Activated T-cell treated with anti-CD3 and anti-CD28 coated beads for 1 hour (primary cell): ENCODE measurements around the gene VSIG4.
"Not testable (repeated sequence)": the region's sequence is repeated elsewhere in the genome, so short reads cannot be mapped to it uniquely, and the experiment has no call there.

ENCODE experiments used
- DNase-seq: peaks from one replicate; pipeline ENCODE4 v3.0.0-alpha.2; 2020; ENCODE audit warnings: low read depth

The VSIG4 gene, protein sequence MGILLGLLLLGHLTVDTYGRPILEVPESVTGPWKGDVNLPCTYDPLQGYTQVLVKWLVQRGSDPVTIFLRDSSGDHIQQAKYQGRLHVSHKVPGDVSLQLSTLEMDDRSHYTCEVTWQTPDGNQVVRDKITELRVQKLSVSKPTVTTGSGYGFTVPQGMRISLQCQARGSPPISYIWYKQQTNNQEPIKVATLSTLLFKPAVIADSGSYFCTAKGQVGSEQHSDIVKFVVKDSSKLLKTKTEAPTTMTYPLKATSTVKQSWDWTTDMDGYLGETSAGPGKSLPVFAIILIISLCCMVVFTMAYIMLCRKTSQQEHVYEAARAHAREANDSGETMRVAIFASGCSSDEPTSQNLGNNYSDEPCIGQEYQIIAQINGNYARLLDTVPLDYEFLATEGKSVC

DNA sequence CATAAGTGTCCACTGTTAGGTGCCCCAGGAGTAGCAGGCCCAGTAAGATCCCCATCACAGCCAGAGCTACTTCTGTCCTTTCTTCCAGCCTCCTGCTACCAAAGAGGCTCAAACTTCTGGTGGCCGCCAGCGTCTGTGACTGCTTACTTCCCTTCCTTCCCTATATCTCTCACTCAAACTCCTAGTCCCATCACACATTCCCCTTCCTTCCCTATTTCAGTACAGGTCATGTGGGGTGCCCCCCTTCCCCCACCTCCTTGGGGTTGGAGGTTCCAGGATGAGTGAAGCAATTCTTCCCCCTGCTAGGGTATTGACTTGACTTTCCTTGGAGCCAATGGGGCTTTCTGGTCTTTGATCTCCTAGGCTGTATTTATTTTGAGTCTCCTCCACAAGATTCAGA is at the start of gene VSIG4:
Gene VSIG4 (minus strand): TSS at position 137 of the 400 bp plus-strand sequence. CDS start 82 bp downstream, at position 55.
- no peak for DNase-seq

DNA sequence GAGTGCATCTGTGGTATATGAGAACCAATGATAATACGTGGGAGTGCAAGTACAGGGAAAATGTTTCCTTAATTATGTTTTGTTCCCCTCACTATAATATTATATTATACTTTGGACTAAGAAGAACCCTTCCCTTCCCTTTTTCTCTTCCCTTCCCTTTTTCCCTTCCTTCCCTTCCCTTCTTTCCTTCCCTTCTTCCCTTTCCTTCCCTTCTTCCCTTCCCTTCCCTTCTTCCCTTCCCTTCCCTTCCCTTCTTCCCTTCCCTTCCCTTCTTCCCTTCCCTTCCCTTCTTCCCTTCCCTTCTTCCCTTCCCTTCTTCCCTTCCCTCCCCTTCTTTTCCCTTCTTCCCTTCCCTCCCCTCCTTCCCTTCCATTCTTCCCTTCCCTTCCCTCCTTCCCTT is 36.9 kb upstream of the VSIG4 start:
- DNase-seq: no peak

DNA sequence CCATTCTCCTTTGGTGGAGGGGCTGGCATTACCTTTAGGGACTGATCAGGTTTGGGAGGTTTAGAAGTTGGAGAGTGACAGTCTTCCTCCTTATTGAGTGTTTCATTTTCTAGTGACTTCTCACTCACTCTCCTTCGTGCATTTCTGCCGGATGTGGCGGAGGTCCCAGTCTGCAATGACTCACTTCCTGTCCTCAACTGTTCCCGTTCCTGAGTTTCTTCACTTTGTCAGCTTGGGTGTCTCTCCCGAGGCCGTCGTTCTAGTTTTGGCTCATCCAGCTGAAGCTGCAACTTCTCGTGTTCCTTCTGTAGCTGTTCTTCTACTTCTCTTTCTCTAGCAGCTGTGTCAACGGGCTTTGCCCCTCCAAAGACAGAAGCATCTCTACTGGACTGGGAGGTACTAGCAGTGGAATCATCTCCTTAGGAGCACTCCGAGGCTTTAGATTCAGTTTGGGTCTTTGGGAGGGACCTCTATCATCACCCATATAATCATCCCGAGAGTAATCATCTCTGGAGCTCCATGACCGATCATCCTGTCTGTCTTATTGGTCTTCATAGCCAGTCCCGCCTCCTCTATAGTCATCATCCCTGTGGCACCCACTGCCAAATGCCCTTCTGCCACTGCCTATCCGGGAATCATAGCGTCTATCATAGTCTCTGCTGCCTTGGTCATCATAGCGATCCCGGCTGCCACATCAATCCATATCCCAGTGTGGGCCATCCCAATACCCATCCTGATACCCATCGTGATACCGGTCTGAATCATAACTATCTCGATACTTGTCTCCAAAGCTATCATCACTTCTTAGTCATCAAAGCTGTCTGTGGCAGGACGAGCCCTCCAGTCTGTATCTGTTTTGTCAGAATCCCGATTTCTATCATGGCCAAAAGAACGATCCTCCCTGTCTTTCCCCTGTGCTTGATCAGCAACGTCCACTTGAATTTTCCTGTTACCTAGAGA is 35.3 kb upstream of the VSIG4 start:
- peak; percentile 5 for DNase-seq

DNA sequence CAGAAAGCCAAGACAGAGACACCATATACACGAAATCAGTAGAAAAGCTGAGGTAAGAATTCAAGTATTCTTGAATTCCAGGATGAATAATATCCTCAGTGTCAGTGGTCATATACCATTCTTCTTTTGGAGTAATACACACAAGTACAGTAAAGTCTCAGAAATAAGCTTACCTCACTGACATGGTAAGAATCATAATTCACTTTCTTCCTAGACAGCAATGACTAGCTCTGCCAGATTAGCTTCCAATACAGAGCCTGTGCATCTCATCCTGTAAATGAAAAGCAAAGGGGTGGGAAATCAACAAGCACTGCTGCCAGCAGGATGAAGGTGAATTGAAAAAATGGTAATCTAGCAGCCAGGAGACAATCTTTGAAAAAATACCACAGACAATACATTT is 31.2 kb upstream of the VSIG4 start:
- DNase-seq: no peak

DNA sequence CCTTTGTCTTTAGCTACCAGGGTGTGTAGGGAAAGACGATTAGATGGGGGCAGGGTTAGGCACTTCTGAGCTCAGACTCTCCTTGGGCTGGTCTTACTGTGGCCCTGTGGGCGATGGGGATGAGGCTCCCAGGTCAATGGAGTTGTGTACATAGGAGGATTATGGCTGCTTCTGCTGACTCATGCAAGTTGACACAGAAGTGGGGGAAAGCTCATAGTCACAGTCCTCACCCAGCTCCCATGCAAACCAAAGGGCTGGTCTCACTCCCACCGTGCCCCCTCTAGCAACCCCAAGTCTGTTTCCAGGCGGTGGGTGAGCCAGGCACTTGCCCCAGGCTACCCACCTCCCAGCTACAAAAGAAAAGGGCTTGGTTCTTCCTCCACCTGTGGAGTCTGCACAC is 24.4 kb upstream of the VSIG4 start:
- no peak for DNase-seq

DNA sequence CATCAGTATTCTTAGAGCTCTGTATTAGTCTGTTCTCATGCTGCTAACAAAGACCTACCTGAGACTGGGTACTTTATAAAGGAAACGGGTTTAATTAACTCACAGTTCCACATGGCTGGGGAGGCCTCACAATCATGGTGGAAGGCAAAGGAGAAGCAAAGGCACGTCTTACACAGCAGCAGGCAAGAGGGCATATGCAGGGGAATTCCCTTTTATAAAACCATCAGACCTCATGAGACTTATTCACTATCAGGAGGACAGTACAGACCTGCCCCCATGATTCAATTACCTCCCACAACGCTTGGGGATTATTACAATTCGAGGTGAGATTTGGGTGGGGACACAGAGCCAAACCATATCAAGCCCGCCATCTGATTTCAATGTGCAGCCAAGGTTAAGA is 17.1 kb upstream of the VSIG4 start:
- not testable (repeated sequence) for DNase-seq

DNA sequence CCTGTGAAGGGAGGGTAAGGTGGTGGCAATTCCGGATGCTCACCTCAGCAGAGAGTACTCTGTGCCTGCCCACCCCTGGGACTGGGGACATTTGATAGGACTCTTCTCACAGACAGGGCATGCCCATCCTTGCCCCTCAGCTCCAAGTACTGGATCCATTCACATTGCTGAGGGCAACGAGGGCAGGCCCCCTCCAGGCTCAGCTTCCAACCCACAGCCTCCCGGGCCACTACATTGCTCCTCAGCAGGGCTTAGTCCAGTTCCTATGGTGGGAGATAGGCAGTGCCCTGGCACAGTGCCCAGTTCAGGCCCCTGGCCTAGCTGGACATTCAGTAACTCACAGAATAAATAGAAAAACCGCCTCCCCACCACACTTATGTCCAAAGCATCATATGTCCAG is 15.1 kb upstream of the VSIG4 start:
- no peak for DNase-seq

DNA sequence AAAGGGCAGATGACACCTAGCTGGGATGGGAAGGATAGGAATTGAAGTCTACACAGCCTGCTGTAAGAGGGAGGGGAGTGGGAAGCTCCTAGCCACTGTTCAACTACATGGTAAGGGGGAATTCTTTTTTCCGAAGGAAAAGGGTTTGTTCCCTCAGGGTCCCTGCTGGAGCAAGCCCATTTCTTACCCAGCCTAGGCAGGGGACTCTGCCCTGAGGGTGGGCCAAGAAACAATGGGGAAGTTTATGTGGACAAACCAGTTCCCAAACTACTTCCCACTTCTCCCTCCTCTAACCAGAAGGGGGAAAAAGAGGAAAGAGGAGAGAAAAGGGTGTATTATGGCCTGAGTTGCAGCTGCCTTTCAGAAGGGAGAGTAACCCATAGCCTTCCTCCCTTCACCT is 13.5 kb upstream of the VSIG4 start:
- DNase-seq: no peak

DNA sequence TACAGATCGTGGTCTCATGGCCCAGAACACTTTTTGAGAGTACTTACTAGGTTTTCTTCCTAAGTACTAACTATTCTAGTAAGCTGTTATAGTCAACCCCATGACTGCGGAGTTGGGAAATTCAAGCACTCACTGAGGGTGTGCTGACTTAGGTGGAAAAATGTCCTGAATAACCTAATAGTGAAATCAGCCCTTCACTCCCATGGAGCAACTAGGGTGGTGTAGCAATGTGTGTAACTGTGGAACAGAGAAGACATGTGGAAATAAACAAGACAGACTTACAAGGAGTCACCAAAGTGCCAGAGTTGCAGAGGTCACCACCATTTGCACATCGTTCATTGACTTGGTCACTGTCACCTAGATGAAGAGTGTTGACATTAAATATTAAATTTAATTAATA is 12.1 kb upstream of the VSIG4 start:
- no peak for DNase-seq

DNA sequence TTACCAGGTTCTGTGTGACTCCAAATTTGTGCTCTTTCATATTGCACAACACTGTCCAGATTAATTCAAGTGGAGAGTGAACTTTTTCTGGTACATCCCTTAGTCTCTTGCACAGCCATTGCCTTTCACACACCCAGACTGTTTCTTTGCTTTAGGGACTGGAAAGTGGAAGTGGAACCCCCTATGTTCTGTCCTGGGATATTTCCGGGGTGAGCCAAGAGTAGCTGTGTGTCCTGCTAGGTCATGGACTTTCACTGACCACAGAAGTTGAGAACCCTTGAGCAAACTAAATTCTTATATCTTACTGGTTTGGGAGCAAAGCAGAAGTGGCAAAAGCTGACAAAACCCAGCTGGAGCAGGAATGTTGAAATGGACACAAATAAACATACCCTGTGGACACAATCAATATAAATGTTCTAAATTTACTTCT is 10.3 kb upstream of the VSIG4 start:
- no peak for DNase-seq

DNA sequence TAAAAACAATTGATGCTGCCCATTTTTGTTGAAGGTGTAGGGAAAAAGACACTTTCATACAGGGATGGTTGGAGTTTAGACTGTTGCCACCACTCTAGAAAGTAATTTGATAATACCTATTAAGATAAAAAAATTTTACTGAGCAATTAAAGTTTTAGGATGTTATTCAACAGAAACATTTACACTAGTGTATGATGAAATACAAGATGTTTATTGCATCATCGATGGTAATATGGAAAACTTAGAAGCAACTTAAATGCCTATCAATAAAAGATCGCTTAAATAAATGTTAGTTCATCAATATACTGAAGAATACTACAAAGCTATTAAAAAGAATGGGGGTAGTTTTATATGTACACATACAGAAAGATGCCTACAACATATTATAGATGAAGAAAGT is 9.2 kb upstream of the VSIG4 start:
- DNase-seq: no peak

DNA sequence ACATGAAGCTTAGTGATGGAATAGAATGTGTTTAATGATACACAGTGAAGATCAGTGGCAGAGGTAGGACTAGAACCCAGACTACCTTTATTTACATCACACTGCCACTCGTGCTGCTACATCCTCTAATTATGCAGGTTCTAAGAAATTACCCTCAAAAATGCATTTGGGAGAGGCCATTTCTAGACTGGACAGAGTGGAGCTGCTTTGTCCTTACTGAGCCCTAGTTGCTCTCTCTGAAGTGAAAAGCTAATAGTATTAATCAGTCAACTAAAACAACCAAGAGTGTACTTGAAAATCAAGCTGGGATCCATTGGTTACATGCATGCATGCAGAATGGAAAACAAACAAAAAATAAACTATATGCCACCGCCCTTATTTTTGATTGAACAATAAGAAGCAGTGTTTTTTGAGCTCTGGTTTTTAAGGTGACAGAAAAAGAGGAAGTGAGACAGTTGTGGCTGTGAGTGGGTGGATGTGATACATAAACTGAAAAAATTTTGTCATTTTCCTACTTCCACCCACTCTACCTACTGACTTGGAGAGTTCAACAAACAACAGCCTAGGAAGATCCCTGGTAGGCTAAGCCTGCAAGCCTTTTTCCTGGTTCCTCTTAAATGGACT is 6.8 kb upstream of the VSIG4 start:
- DNase-seq: no peak

DNA sequence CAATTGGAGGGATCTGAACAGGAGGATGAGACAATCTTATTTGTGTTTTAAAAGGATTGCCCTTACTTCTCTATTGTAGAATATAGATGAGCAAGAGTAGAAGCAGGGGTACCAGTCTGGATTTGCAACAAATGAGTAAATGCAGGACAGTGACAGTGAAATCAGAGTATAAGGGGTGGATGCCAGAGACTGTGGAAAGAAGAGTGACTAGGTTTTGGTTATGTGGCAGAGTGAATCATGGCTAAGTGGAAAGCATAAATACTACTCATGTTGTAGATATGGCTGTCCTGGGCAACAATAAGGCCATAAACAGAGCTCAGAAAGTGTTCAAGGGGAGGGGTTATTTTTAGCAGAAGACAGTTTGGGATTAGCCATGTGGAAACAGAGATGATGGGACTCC is 6.0 kb upstream of the VSIG4 start:
- no peak for DNase-seq

DNA sequence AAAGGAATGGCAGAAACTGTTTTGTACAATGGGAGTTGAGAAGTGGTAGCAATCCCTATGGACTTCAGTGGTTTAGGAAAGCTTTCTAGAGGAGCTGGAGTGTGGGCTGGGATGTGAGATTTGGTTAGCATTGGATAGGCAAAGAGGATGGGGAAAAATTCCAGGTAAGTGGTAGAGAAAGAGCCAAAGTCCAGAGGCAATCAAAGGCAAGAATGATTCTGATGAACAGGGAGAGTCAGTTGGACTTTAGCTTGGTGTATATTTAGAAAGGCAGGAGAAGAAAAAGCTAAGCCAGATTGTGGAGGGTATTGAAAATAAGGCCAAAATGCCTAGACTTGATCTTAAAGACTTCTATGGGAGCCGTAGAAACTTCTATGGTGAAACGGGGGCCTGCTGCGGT is 3.7 kb upstream of the VSIG4 start:
- no peak for DNase-seq

DNA sequence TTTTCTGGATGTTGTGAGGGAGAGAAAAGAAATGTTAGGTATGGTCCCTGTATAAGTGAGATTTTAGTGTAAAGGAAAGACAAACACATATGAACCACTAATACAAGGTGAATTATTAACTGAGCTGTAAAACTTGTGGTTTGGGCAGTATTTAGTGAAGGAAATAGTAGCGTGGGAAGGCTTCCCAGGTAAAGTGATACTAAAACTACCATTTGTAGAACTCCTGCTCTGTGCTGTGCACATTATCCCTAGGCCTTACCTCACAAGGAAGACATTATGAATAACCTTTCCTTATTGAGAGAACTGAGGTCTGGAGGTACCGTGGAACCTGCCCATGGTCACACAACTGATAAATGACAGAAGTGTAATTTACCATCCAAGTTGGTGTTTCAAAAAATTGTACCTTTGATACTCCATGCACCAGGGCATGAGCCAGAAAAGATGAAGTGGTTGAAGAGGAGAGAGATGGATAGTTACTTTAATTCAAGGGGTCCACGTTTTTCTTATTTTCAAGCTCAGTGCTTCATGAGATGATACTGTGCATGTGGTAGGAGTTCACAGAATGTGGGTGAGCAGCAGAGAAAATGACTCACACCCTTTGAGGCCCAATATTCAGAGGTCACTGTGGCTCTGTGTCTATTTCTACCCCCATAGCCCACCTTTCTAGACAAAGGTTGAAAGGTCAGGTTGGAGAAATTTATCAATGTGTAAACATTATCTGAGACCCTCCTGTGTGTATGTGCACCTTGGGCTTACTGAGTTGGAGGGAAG is 2.6 kb upstream of the VSIG4 start:
- DNase-seq: no peak

DNA sequence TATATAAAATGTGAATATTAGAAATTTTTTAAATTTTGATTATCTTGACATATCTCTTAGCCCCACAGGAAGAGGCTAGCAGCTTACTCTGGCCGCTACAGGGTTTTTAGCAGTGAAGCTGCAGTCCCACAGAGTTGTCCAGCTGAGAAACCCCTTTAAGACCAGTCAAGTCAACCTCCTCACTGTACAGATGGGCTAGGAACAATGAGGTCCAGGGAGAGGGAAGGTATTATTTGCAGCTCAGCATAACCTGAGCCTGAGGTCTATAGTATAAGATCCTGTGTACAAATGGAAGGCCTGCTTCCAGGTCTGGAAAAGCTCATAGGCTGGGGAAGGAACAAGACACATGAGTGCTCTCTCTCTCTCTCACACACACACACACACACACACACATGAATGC is 1.8 kb downstream of the VSIG4 start:
- DNase-seq: no peak

DNA sequence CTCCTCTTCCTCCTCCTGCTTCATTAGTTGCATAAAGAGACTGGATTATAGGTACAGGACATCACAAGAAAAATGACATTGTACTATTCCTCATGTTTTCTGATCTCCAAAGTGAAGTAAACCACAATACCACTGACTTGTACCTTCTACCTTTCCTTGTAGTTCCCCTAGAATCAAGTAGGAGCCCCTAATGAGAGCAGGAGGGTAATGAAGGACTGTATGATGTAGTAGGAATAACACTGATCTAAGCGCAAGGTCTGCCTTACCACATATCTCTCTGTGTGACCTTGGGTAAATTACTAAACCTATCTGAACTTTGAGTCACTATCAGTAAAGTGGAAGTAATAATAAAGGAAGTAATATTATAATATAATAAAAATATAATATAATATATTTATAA is 3.6 kb downstream of the VSIG4 start:
- no peak for DNase-seq

DNA sequence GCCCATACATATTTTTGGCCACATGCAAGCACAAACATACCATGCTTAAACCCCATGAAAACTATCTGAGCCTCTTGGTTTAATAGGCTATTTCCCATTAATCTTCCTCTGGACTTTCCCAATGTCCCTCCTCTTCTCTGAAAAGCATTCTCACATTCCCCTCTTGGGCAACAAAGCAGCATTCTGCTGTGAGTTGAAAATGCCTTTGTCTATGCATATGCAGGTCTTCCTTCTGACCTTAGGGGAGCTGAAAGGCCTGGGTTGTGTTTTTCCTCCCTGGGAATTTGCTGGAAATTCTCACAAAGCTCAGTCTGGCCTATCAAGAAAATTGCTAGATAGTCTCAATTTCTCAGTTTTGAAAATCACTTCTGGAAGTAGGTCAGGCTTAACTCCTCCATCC is 4.2 kb downstream of the VSIG4 start:
- DNase-seq: no peak

DNA sequence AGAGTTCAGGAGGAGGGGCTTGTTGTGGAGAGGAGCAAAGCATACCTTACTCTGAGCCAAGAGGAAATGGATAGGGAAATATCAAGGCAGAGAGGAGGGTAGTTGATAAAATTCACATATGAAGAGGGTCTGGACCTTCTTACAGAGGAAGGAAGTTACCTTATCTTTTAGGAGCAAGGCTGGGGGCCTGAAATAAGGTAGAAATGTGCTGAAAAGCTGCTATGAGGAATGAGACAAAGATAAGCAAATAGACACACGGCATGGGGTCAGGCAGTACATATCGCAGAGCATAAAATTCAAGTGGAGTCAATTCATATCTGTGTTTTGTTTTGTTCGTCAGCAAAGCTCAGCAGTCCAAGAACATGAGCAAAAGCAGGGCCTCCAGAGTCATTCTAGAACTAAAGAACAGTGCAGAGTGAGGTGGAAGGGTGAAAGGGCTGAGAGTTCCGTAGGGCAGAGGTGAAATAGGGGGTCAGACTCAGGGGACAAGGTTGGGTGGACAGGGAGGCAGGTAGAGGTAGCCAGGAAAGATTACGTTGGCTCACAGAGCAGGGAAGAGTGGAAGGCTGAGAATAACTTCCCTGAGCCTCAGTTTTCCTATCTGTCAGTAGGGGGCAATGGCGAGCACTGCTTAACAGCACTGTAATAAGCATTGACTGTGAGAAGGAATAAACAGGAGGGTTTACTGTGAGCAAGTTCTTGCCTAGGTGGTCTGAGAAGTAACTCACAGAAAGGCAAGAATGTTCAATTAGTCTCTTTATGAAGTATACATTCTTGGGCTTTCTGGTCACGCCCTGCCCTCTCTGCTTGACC is 9.2 kb downstream of the VSIG4 start:
- no peak for DNase-seq

DNA sequence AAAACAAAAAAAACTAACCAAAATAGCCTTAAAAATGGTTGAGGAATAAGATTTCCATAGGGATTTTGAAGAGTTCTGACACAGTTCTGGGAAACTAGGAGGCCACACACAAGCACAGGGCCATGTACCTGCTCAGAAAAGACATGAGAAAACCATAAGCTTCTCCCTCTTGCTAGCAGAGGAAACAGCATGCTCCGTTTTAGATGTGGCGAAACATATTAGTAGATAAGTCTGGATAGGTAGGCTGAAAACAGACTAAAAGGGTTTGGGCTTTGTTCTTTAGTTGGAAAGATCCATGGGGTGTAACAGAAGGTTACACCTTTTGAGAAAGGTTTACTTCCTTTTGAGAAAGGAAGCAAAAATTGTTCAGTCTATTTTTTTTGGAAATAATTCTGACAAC is 10.9 kb downstream of the VSIG4 start:
- no peak for DNase-seq

DNA sequence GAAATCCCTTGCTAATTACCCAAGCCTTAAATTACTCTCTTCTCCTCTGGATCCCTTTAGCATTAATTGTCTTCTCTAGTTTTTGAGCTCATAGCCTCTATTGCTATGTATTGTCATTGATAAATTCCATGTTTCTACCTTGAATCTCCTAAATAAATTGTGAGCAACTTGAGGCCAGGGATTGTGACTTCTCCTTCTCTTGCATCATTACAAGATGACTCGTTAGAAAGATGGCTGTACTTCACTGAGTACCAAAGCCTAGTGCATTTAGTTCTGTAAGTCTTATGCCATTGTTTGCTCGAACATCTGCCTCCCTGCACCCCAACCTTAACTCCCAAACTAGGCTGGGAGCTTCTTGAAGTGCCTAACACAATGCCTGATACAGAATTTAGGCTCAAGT is 15.3 kb downstream of the VSIG4 start:
- no peak for DNase-seq
